COLO829 (cell line): Measurements from ENCODE around the gene GVQW3.
"Not testable (repeated sequence)": the region's sequence is repeated elsewhere in the genome, so short reads cannot be mapped to it uniquely, and the experiment has no call there.

ENCODE experiments used
- DNase-seq: peaks from one replicate; pipeline ENCODE4 v3.0.0; 2012; ENCODE audit warnings: low spot score

Gene GVQW3

DNA sequence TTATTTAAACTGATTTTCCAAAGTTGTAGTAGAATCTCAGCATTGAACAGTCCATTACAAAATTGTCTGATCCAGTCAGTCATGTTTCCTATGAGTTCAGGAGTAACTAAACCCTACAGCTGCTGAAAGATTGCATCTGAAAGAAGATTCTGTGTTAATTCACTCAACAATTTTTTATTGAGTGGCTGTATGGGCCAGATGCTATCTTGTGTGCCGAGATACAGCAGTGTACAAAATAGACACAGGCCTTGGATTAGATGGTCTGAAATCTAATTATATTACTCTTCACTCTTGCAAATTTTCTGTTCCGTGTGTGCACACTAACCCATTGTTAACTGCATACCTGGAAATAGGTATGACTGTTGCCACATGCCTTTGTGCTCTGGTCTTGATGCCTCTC lies 7.3 kb downstream of the GVQW3 start:
- no peak for DNase-seq

DNA sequence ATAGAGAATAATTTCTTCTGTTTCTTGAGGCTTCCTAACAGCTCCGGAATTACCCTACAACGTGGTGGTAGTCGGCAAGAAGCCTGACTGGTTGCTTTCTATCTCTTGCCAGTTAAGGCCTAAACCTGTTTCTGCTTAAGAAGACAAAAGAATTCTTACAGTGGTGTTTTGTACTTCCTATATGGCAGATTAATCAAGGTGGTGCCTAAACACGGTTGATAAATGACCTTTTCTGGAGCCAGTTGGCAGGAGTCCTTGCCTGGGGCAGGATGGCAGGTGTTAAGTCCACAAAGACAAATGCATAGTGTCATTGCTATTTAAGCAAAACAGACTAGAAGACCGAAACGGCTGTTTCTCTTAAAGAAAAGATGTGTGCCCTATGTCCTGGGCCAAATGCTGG lies 9.9 kb downstream of the GVQW3 start:
- DNase-seq = no peak

DNA sequence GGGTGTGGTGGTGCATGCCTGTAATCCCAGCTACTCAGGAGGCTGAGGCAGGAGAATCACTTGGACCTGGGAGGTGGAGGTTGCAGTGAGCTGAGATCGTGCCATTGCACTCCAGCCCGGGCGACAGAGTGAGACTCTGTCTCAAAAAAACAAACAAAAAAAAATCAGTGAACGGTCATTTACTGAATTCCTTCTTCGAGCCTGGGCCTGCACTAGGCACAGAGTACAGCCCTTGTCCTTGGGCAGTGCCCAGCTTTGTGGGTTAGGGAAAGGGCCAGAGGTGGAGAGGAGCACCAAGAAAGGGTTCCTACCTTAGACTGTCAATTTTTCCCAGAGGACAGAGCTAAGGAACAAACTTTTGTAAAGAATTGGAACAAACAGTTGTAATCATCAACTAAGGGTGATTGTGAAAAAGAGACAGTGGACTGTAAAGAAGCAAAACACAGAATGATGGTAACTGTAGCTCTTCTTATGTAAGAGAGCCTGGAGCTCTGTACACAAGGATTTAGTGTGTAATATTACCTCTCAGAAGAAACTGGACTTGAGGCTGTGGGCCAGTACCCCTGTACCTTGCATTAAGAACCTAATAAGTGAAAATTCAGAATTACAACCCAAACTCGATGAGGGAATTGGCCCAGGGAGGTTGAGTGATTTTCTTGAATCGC lies 10.8 kb downstream of the GVQW3 start:
- DNase-seq = no peak

DNA sequence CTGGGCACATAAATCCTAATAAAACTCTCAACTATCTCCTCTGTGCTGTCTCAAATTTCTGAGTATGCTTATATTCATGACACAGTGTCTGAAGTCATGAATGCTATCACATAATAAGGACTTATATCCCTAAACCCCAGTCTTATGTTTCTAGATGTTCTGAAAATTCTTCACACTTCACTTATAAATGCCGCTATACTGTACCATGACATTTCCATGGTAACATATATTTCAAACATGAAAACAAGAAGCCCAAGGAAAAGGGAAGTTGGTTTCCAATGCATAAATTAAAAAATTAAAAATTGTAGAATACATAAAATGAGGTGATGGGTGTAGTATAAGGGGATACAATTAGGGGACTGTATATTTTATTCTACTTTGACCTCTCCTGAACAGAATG lies 11.7 kb downstream of the GVQW3 start:
- DNase-seq = no peak

DNA sequence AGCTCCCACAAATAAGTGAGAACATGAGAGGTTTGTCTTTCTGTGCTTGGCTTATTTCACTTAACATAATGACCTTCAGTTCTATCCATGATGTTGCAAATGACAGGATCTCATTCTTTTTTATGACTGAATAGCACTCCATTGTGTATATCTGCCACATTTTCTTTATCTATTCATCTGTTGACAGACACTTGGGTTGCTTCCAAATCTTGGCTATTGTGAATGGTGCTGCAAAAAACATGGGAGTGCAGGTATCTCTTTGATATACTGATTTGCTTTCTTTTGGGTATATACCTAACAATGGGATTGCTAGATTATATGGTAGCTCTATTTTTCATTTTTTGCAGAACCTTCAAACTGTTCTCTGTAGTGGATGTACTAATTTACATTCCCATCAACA lies 13.3 kb downstream of the GVQW3 start:
- DNase-seq = no peak

DNA sequence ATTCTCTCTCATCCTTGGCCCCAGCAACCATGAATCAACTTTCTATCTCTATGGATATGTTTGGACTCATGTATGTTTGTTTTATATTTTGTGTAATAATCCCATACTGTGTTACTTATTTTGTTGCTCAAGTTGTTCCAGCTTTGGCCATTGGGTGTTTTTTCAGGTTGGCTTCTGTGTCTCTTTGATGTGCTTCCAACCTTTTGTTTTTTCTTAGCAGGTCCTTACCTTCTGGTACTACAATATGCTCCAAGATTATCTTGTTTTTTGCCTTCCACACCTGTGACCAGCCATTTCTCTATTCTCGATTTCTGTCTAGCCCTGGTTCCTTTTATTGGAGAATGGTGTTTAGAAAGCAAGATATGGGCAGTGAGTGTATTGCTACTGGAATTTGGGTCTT lies 14.2 kb downstream of the GVQW3 start:
- no peak for DNase-seq

DNA sequence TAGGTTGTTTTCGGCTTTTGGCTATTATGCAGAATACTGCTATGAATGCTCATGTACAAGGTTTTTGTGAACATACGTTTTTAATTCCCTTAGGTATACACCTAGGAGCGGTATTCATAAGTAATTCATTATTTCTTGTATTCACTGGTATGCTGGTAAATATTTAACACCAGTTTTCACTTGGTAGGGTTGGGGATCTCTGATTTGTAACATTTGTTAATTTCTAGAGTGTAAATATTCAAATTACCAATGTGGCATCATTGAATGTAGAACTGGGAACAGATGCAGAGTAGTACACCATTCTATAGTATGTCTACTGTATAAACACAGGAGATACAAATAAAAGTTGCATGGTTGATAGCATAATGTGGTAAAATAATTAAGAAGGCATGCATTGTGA lies 16.3 kb downstream of the GVQW3 start:
- no peak for DNase-seq

DNA sequence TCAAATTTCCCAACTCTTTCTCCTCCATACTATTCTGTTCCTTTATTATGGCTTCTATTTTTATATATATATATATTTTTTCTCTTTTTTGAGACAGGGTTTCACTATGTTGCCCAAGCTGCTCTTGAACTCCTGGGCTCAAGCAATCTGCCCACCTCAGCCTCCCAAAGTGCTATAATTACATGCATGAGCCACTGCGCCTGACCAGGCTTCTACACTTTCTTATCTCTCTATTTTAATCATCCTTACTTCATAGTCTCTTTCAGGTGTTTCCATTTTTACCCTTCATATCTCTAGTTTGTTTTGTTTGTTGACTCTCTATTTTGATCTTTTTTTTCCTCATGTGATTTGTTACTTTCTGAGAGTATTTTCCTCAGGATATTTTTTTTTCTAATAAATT lies 19.8 kb downstream of the GVQW3 start:
- no peak for DNase-seq

DNA sequence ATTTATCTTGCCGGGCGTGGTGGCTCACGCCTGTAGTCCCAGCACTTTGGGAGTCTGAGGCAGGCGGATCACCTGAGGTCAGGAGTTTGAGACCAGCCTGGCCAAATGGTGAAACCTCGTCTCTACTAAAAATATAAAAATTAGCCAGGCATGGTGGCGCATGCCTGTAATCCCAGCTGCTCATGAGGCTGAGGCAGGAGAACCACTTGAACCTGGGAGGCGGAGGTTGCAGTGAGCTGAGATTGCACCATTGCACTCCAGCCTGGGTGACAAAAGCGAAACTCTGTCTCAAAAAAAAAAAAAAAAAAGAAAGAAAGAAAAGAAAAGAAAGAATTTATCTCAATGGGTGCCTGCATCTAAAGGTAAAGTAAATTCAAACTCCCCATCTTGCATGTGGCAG lies 20.4 kb downstream of the GVQW3 start:
- not testable (repeated sequence) for DNase-seq

DNA sequence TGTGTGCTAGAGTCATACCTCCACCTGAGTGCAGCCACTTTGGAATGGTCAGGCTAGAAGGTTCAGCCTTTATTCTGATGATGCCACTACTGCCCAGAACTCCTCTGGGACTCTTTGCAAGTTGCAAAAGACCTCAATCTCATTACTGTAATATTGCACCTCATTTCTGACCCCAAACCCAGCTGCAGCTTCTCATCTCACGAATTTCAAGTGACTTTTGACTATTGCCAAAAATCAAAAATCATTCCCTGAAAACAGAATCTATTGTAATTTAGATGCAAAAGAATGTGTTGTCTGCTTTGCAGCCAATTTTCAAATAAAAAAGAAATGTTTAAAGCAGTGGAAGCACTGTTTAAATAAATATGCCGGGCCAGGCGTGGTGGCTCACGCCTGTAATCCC lies 25.2 kb downstream of the GVQW3 start:
- DNase-seq = no peak

DNA sequence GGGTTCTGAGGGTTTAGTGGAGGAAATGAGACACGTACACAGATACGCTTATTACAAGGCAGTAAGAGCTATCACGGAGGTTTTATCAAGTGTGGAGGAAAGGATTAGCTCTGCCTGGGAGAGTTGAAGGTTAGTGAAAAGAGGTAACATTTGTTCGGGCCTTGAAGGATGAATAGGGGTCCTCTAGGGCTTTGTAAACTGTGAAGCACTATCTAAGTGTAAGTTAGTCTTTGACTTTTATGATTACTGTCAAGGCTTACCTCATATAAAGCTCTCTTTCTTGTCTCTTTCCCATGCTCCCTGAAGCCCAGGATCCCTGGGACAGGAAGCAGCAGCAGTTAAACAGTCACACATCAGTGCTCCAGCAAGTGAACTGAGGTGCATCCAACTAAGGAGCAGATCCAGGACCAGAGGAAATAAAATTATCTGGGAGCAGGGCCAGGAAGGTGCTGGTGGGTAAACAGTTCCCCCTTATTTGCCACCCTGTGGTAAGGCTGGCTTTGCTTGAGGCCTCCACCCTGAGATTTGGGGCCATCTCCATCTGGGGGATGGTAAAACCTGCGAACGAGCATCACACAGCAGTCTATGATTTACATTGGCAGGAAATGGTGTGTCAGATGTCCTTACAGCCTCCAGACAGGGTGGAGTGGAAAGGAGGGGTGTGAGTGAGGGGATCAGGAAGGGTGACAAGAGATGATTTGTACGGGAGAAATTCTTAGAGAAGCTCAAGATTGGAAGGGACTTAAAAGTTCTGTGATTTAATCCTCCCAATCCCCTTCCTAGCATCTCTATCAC lies 27.2 kb downstream of the GVQW3 start:
- peak; percentile 62 for DNase-seq

DNA sequence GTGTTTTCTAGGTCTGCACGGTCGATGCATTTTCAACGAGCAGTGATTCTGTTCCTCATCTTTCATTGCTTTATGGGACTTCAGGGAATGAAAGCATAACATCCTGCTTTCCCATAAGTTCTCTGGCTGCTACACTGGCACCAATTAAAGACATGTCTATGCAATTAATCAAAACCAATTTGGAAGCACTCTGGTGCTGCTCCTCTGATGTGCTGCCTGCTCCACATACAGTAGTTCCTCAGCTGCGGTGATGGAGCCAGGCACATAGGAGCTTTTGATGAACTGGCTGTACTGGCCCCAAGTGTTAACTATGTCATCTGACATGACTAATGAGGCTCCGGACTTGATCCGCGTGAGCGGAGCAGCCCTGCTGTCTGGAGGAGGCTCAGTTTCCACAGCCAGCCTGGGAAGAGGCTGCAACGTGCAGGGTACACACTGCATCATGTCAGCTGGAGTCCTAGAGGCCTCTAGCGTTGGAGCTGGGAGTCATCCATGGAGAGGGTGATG lies 29.8 kb downstream of the GVQW3 start:
- DNase-seq = no peak

DNA sequence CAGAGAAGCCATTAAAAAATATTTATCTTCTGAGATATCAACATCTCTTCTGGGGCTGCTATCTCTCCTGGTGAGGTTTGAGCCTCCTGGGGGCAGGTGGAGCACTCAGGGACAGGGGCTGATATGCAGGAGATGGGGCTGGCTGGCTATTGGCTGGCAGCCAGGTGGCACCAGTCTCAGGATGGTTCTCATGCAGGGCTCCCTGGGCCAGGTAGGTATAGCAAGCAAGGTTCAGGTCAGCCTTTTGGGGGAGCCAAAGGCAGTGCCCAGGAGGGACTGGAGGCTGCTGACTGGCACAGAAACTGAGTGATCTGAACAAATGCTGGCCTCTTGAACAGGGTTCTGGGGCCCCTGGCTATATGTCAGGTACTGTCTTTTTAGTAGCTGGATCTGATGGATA lies 34.0 kb downstream of the GVQW3 start:
- no peak for DNase-seq

DNA sequence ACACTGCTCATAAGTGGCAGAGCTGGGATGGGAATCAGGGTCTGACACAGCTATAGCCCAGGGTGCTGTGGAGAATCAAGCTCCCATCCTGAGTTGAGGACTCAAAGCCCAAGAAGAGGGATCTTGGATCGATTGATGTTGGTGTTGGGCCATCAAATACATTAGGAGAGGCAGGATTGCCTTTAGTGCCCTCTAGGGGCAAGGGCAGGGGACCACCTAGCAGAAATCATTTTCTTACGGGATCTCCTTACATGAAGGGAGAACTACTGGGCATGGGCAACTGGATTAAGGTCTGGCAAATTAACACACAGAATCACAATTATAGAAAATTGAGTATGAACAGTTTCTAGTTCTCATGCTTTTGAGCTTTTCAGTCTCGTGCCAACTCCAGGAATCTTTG lies 38.8 kb downstream of the GVQW3 start:
- DNase-seq = peak; percentile 53

DNA sequence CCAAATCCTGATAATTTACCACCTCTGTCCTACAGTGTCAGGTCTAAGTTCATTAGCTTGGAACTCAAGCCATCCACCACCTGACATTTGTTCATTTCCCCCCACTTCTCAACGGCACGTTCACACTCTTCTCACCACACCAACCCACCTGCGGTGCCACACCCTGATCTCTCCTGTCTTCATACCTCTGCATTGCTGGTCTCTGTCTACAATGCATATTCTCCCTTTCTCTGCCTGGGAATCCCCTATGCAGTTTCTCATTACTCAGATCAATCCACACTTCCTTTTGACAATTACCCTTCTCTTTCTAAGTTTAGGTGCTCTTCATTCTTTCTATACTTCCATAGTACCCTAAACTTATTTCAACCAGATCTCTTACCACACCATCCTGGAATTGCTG lies 43.3 kb downstream of the GVQW3 start:
- DNase-seq = no peak

DNA sequence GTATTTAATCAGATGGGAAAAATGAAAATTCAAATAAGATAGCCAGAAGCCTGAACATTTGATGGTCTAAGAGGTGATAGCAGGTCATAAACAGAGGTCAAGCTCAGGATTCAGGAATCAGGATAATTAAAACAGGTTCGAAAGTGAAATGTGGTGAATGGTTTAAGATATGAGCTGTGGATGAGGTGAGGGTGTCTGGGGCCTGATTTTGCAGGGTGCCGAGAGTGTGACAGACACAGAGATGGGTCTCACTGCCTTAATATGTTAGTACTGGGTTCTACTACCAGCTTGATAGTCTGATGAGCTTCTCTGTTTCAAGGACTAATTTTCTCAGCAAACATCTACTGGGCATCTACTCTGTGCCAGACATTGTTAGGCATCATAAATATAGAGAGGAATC lies 43.8 kb downstream of the GVQW3 start:
- DNase-seq = no peak

DNA sequence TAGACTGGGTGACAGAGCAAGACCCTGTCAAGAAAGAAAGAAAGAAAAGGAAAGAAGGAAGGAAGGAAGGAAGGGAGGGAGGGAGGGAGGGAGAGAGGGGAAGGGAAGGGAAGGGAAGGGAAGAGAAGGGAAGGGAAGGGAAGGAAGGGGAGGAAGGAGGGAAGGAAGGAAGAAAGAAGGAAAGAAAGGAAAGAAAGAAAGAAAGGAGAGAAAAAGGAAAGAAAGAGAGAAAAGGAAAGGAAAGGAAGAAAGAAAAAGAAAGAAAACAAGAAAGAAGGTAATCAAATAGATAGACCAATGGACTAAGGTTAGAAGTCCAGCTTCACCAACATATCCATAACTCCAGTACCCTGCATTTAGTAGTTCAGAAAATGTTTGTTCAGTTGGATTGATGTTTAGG lies 45.5 kb downstream of the GVQW3 start:
- DNase-seq = no peak

DNA sequence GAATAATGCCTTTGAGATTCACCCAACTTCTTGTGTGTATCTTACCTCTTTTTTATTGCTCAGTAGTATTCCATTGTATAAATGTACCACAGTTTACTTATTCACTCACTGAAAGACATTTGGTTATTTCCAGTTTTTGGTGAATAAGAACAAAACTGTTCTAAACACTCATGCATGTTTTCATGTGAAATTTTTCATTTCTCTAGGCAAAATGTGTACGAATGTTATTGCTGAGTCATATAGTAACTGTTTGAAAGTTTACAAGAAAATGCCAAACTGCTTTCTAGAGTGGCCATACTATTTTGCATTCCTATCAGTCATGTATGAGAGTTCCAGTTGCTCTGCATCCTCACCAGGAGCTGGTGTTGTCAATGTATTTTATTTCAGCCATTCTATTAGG lies 54.9 kb downstream of the GVQW3 start:
- no peak for DNase-seq

DNA sequence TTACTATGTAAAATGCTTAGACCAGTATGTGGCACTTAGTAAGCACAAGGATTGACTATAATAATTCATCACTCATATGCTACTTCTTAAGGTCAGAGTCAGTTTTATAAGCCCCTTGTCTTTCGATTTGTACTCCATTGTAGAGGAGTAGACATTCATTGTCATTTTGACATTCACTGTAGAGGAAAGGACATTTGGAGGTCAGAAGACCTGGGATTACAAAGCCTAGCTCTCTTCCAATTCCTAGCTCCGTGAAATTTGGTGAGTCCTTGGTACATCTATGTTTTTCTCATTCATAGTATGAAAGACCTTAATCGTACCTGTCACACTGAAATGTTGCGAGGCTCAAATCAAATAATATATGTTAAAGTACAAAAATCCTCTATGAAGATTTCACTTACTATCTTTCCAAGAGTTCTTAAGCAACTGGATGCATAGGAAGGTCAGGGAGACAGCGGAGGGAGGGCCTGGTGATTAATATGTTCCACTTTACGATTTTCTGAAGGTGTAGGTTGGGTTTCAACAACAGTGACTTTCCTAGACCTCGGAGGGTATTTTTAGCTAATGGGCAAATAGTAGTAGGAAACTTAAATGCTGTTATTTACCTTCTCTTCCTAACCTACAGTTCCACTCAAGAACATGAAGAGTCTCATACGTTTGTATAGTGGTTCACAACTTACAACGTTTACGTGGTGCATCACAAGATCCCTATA lies 62.3 kb downstream of the GVQW3 start:
- DNase-seq = no peak

DNA sequence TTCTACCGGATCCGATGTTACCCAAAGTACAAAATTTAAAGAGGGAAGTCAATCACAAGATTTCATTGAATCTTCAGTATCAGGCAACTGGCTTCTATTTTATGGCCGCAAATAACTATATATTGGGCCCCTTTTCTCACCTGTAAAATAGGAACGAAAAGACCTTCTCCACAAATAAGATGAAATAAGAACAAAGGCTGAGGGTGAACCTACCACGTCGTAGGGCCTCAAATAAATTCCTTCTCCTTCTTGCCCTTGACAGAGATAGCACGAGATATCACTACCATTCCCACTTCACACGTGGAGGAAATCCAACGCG lies 62.9 kb downstream of the GVQW3 start:
- no peak for DNase-seq

DNA sequence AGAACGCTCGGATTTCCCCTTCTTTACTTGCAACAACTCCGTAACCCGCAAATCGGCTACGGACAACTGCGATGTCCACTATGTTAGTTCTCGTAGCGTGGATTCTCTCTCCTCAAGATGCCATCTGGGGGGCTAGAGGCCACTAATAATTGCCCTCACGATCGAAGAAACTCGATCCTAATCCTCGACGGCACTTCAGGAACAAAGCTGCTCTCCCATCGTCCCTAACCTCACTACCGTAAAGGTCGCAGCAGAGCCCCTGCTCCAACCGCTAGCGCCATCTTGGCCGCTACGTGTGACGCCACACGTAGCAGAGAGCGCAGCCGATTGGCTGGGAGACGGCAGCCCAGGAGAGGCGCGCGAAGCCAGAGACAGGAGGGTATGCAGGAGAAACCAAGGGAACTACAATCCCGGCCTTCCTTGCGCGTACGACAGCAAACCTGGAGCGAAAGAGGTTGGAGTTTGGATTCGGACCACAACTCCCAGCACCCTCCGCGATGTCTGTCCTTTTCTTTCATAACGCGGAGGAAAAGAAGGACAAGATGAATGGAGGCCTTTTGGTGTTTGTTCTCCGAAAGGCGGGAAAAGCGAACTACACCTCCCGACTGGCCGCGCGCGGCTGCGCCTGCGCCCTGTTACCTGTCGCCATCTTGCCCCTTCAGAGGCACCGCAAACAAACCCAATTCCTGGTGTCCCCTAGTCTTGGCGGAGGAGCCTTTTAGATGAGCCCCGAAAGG lies 63.4 kb downstream of the GVQW3 start, which contains the start of gene EMSY:
Gene EMSY (plus strand): TSS at position 635 of the 737 bp plus-strand sequence. CDS start 1,921 bp downstream, outside the sequence.
- peak; percentile 99 for DNase-seq
